Tibial nerve (tissue), 4 donors: ENCODE data around the gene PDCD10. TPM values are rescaled to one million over a fixed set of nuclear protein-coding genes. Genes with fewer than 3 reads are reported as not detected.

Source experiments
- DNase-seq, 2 donors: peaks; one replicate each; pipeline ENCODE4 v3.0.0-alpha.2; 2019; ENCODE audit warnings: low spot score in 2 of 2
- H3K27ac ChIP-seq, 4 donors: fragments of 200-600 bp; sonication (generic) in 3 of 4; one replicate each; pipeline ENCODE4 v1.5.1; 2017 to 2019; ENCODE audit warnings: mild to moderate bottlenecking in 1 of 4
- H3K27me3 ChIP-seq, 2 donors: fragments of 200-600 bp; sonication (generic) in 1 of 2; one replicate each; pipeline versions ENCODE4 v1.5.1 to v1.6.0; 2017 to 2019
- H3K36me3 ChIP-seq, 3 donors: fragments of 200-600 bp; sonication (generic); one replicate each; pipeline ENCODE4 v1.5.1; 2018 to 2019
- H3K4me1 ChIP-seq, 4 donors: fragments of 200-600 bp; sonication (generic) in 3 of 4; one replicate each; pipeline ENCODE4 v1.5.1; 2017 to 2019
- H3K4me3 ChIP-seq, 4 donors: fragments of 200-600 bp; sonication (generic) in 3 of 4; one replicate each; pipeline ENCODE4 v1.5.1; 2017 to 2019; ENCODE audit warnings: mild to moderate bottlenecking in 1 of 4, moderate library complexity in 1 of 4
- H3K9me3 ChIP-seq, 4 donors: fragments of 200-600 bp; sonication (generic) in 3 of 4; one replicate each; pipeline ENCODE4 v1.5.1; 2017 to 2019
- CTCF ChIP-seq, 5 experiments: fragments of 200-600 bp in 3 of 5; fragments of 450-650 bp in 2 of 5; sonication (generic) in 3 of 5; IDR thresholded peaks; one replicate each; pipeline ENCODE4 v1.5.1; 2016 to 2019; ENCODE audit warnings: antibody characterized with exemption in 5 of 5, mild to moderate bottlenecking in 3 of 5, moderate library complexity in 2 of 5
- EP300 ChIP-seq, 2 donors: sonication (generic); formaldehyde crosslinking; IDR thresholded peaks; one replicate each; pipeline ENCODE4 v1.6.1; 2017; ENCODE audit warnings: antibody characterized with exemption in 2 of 2, mild to moderate bottlenecking in 1 of 2
- POLR2A ChIP-seq, 2 donors: fragments of 450-650 bp; IDR thresholded peaks; one replicate each; pipeline ENCODE4 v1.6.1; 2017; ENCODE audit warnings: antibody characterized with exemption in 2 of 2, mild to moderate bottlenecking in 2 of 2, moderate library complexity in 2 of 2
- WGBS, 2 donors: methylation state at CpG; one replicate each; pipeline ENCODE4 v1.1.5; 2018; 5-methylcytosine and 5-hydroxymethylcytosine counted together
- small RNA-seq: library from RNA; depleted of rRNA; stranded (forward); fragments of <200 nt; gene quantifications from one replicate; pipeline ENCODE3, GENCODE V24; 2016
- total RNA-seq, 4 donors: library from RNA; depleted of rRNA; stranded (reverse); fragments of >200 nt; gene quantifications; one replicate each; pipeline ENCODE4 v1.1.0, GENCODE V29; 2016

PDCD10 gene
- total RNA-seq, 4 donors from 2014 or later: 62.1 to 69.9 (median 69.2) TPM

GRCh38 chr3:167651826-167652225, 82.9 kb downstream of the PDCD10 start:
- Histone ChIP-seq H3K27ac (no peak overlapping the region), H3K4me1 (no peaks in the 10 kb centered on the region), H3K9me3 (no peaks in the 10 kb centered on the region), H3K4me3 (no peak overlapping the region), H3K36me3 (no peaks in the 10 kb centered on the region), H3K27me3 (no peaks in the 10 kb centered on the region)
- no peak for DNase-seq
- TF ChIP-seq POLR2A (IDR thresholded peaks at IDR 0.05) (no peak), CTCF (IDR thresholded peaks at IDR 0.05) (no peak), EP300 (IDR thresholded peaks at IDR 0.05) (no peak)
- 83 to 90% methylated on average over 1 of the region's 1 CpG for whole genome bisulfite sequencing, 2 donors

GRCh38 chr3:167650459-167650858, 84.2 kb downstream of the PDCD10 start:
- DNase-seq: no peak
- 53 to 56% methylated on average over 2 of the region's 2 CpGs for WGBS, 2 donors
- Histone ChIP-seq H3K36me3 (no peaks in the 10 kb centered on the region), H3K4me3 (no peak overlapping the region), H3K27ac (no peak overlapping the region), H3K9me3 (no peaks in the 10 kb centered on the region), H3K4me1 (no peaks in the 10 kb centered on the region), H3K27me3 (no peaks in the 10 kb centered on the region)
- no peak for TF ChIP-seq EP300 (IDR thresholded peaks at IDR 0.05)
- TF ChIP-seq POLR2A (IDR thresholded peaks at IDR 0.05): no peak
- TF ChIP-seq CTCF (IDR thresholded peaks at IDR 0.05): no peak

- no peak overlapping the region for H3K4me3 ChIP-seq
- H3K36me3 ChIP-seq: no peaks in the 10 kb centered on the region
- peaks cover 0 to 6% (median under 1%) of the 10 kb centered on the region in 4 donors for H3K9me3 ChIP-seq
- WGBS, 2 donors: 61 to 77% methylated on average over 1 of the region's 1 CpG
- H3K4me1 ChIP-seq: no peaks in the 10 kb centered on the region
- DNase-seq: no peak
- no peak overlapping the region for H3K27ac ChIP-seq
- no peak for TF ChIP-seq POLR2A (IDR thresholded peaks at IDR 0.05)
- no peak for TF ChIP-seq EP300 (IDR thresholded peaks at IDR 0.05)
- TF ChIP-seq CTCF (IDR thresholded peaks at IDR 0.05): no peak
- no peaks in the 10 kb centered on the region for H3K27me3 ChIP-seq
Observed at GRCh38 chr3:167649746-167650145, 84.9 kb downstream of the PDCD10 start.

- peaks cover 0 to 11% (median 3%) of the 10 kb centered on the region in 4 donors for H3K9me3 ChIP-seq
- no peaks in the 10 kb centered on the region for H3K4me1 ChIP-seq
- no peak overlapping the region for H3K27ac ChIP-seq
- no peak for TF ChIP-seq EP300 (IDR thresholded peaks at IDR 0.05)
- TF ChIP-seq CTCF (IDR thresholded peaks at IDR 0.05): no peak
- no peak for TF ChIP-seq POLR2A (IDR thresholded peaks at IDR 0.05)
- no peak overlapping the region for H3K4me3 ChIP-seq
- no peak for DNase-seq
- no peaks in the 10 kb centered on the region for H3K27me3 ChIP-seq
- 57 to 71% methylated on average over 1 of the region's 1 CpG for WGBS, 2 donors
- no peaks in the 10 kb centered on the region for H3K36me3 ChIP-seq
Observed at GRCh38 chr3:167644611-167645010, 90.1 kb downstream of the PDCD10 start.

Small RNAs within 50 kb of the gene (small RNA-seq; reads per million reads assigned to genes)
- not detected for gene HMGN1P8

Other genes starting within 250 kb of the PDCD10 start
- gene WDR49, start 81.0 kb downstream of the PDCD10 start, total RNA-seq: 1 to 10 TPM in 2 of 4 donors, under 1 TPM in 1, not detected in 1; 0.44 to 2.9 (median 1.3) TPM
- 10 to 100 TPM in 1 of 4 donors, 1 to 10 TPM in 3; 1.2 to 15.5 (median 3.8) TPM for gene SERPINI1, start 829 bp upstream of the PDCD10 start, total RNA-seq